Endothelial cell of umbilical vein (primary cell): Measurements from ENCODE around the gene NQO1. TPM values are rescaled to one million over a fixed set of nuclear protein-coding genes. Genes with fewer than 3 reads are reported as not detected.

Experiments used
- BruUV-seq: library from RNA; stranded (reverse); fragments of 400-500 nt; replicated peaks from 2 replicates; lab custom pipeline; 2021; lab: Mats Ljungman, UMichigan
- CTCF ChIA-PET: fragments of 300-600, 350-600 bp; sonication (Branson Sonifier 250); formaldehyde crosslinking; loops from one replicate; lab custom pipeline; 2021; ENCODE audit warnings: antibody characterized with exemption, inconsistent platforms; lab: Charles Lee
- POLR2A ChIA-PET: fragments of 300-600, 350-600 bp; sonication (Branson Sonifier 250); formaldehyde crosslinking; loops from one replicate; lab custom pipeline; 2021; ENCODE audit warnings: antibody characterized with exemption, inconsistent platforms; lab: Charles Lee
- DNase-seq: peaks from one replicate; pipeline ENCODE4 v3.0.0-alpha.2; 2011; ENCODE audit warnings: low read depth, low spot score
- FAIRE-seq: peaks from 2 replicates; lab custom pipeline; 2011; peaks lifted over from hg19 to GRCh38; lab: Jason Lieb, UNC
- H2AFZ ChIP-seq: 2 replicates; pipeline ENCODE4 v1.6.0; 2012; ENCODE audit warnings: low read depth, low read length, control low read depth, inconsistent platforms
- H3K27ac ChIP-seq: 2 replicates; pipeline ENCODE4 v1.5.1; 2011; ENCODE audit warnings: low read depth, mild to moderate bottlenecking, control low read depth, low read length, moderate library complexity; ENCODE audit not compliant: insufficient read depth
- H3K27me3 ChIP-seq, 2 experiments: 2 replicates each; pipeline versions ENCODE4 v1.6.0 to v1.6.1; 2011; ENCODE audit warnings: low read length in 2 of 2, mixed read lengths in 1 of 2; ENCODE audit not compliant: control insufficient read depth in 2 of 2, insufficient read depth in 2 of 2
- H3K36me3 ChIP-seq, 2 experiments: 2 replicates in 1 of 2; 3 replicates in 1 of 2; pipeline ENCODE4 v1.5.1; 2011; ENCODE audit warnings: low read length in 2 of 2, mild to moderate bottlenecking in 1 of 2, moderate library complexity in 1 of 2; ENCODE audit not compliant: control insufficient read depth in 2 of 2, insufficient read depth in 2 of 2; ENCODE audit errors: extremely low read depth in 1 of 2
- H3K4me1 ChIP-seq: 3 replicates; pipeline ENCODE4 v1.5.1; 2011; ENCODE audit warnings: mild to moderate bottlenecking, low read length; ENCODE audit not compliant: control insufficient read depth, insufficient read depth; ENCODE audit errors: extremely low read depth
- H3K4me2 ChIP-seq: 2 replicates; pipeline ENCODE4 v1.6.1; 2011; ENCODE audit warnings: low read length, control low read depth, mixed read lengths; ENCODE audit not compliant: insufficient read depth
- H3K4me3 ChIP-seq, 3 experiments: fragments of 200-600 bp in 1 of 3; sonication (generic), shearing (Covaris generic) in 1 of 3; replicated peaks in 1 of 3; 2 replicates each; pipeline ENCODE4 v1.5.1; 2011 to 2016; ENCODE audit warnings: control low read depth in 3 of 3, low read length in 3 of 3, mild to moderate bottlenecking in 2 of 3, inconsistent platforms in 1 of 3, low read depth in 1 of 3, moderate library complexity in 1 of 3; ENCODE audit not compliant: insufficient read depth in 1 of 3
- H3K79me2 ChIP-seq: 2 replicates; pipeline ENCODE4 v1.6.0; 2012; ENCODE audit warnings: low read length, inconsistent platforms; ENCODE audit not compliant: control insufficient read depth, insufficient read depth
- H3K9ac ChIP-seq: replicated peaks from 2 replicates; pipeline ENCODE3; 2011; ENCODE audit warnings: low read length, control low read depth; ENCODE audit not compliant: insufficient read depth; ENCODE audit errors: extremely low read depth
- H3K9me1 ChIP-seq: replicated peaks from 3 replicates; pipeline ENCODE4 v1.6.0; 2011; ENCODE audit warnings: mild to moderate bottlenecking, low read length; ENCODE audit not compliant: control insufficient read depth, insufficient read depth; ENCODE audit errors: extremely low read depth
- H3K9me3 ChIP-seq: replicated peaks from 2 replicates; pipeline ENCODE4 v1.5.1; 2012; ENCODE audit warnings: low read length, inconsistent platforms; ENCODE audit not compliant: control insufficient read depth, insufficient read depth
- H4K20me1 ChIP-seq: replicated peaks from 2 replicates; pipeline ENCODE3; 2011; ENCODE audit warnings: mild to moderate bottlenecking, low read length; ENCODE audit not compliant: control insufficient read depth, insufficient read depth; ENCODE audit errors: extremely low read depth
- CTCF ChIP-seq, 2 donors: IDR thresholded peaks; 1 replicate in 1 of 2; 2 replicates in 1 of 2; pipeline ENCODE4 v1.5.1; 2011; ENCODE audit warnings: low read length in 2 of 2, mild to moderate bottlenecking in 2 of 2, moderate library complexity in 2 of 2, control low read depth in 1 of 2, inconsistent platforms in 1 of 2, low read depth in 1 of 2; ENCODE audit not compliant: insufficient read depth in 1 of 2; ENCODE audit errors: extremely low read depth in 1 of 2
- EZH2 ChIP-seq: IDR thresholded peaks from 2 replicates; pipeline ENCODE4 v1.6.1; 2012; ENCODE audit warnings: borderline replicate concordance, low read depth, mild to moderate bottlenecking, moderate library complexity, low read length, inconsistent platforms; ENCODE audit not compliant: severe bottlenecking
- FOS ChIP-seq: IDR thresholded peaks from 2 replicates; pipeline ENCODE4 v1.6.1; 2011; ENCODE audit warnings: mild to moderate bottlenecking, low read length, moderate library complexity, borderline replicate concordance; ENCODE audit not compliant: insufficient read depth
- GATA2 ChIP-seq: IDR thresholded peaks from 2 replicates; pipeline ENCODE4 v1.7.0; 2011; ENCODE audit warnings: low read depth, mild to moderate bottlenecking, moderate library complexity, mixed read lengths, low read length; ENCODE audit not compliant: insufficient read length, insufficient read depth
- JUN ChIP-seq: IDR thresholded peaks from 2 replicates; pipeline ENCODE4 v1.6.1; 2011; ENCODE audit warnings: borderline replicate concordance, low read depth; ENCODE audit not compliant: insufficient read length, insufficient read depth
- MAX ChIP-seq: IDR thresholded peaks from 2 replicates; pipeline ENCODE4 v1.6.1; 2011; ENCODE audit not compliant: insufficient read depth, insufficient read length
- MYC ChIP-seq: IDR thresholded peaks from one replicate; pipeline ENCODE4 v1.6.1; 2011; ENCODE audit warnings: mild to moderate bottlenecking, low read depth, low read length
- POLR2A ChIP-seq: IDR thresholded peaks from 2 replicates; pipeline ENCODE4 v1.6.1; 2012; ENCODE audit warnings: low read depth, mild to moderate bottlenecking, control low read depth, low read length
- POLR2AphosphoS5 ChIP-seq: IDR thresholded peaks from 2 replicates; pipeline ENCODE4 v1.6.1; 2012; ENCODE audit warnings: low read depth, mild to moderate bottlenecking, control low read depth, low read length, moderate library complexity; ENCODE audit not compliant: insufficient read depth
- dilution Hi-C: fragments of 300-500 bp; cut with MboI; formaldehyde crosslinking; loops from one replicate; pipeline ENCODE4 v1.15.0; 2019; ENCODE audit warnings: low sequenced_read_pairs; ENCODE audit not compliant: extremely low pct_ligation_motif_present
- intact Hi-C: fragments of 100-400 bp; cut with micrococcal nuclease; formaldehyde crosslinking; loops from one replicate; pipeline ENCODE4 v1.10.0; 2022
- polyA plus RNA-seq, 4 experiments: library from polyadenylated mRNA; depleted of rRNA in 3 of 4; stranded (reverse) in 3 of 4; unstranded in 1 of 4; fragments of >200 nt; gene quantifications; 2 replicates each; pipeline versions ENCODE4 v1.2.1 to v1.2.3, GENCODE V29; 2011 to 2012; ENCODE audit warnings: missing spikeins in 1 of 4
- total RNA-seq: library from RNA; stranded (reverse); gene quantifications from 2 replicates; pipeline ENCODE4 v1.2.3, GENCODE V29; 2021

The NQO1 gene
- total and polyA plus RNA-seq, 2 donors (not counting 3 experiments of a cell fraction or from before 2014, with no cell fraction given): 257 to 345 TPM

GRCh38 chr16:69660166-69660565, 66.2 kb downstream of the NQO1 start:
- intact Hi-C loops: loop anchor here (10.0 kb wide), 1 partner anchor 265 kb away; no protein-coding TSS in a partner anchor

More at GRCh38 chr16:69660166-69660565, 66.2 kb downstream of the NQO1 start:
- no peaks in the 10 kb centered on the region for H4K20me1 ChIP-seq
- peaks cover 6 to 8% of the 10 kb centered on the region in 2 experiments for H3K36me3 ChIP-seq
- H3K9me3 ChIP-seq: no peaks in the 10 kb centered on the region
- TF ChIP-seq POLR2AphosphoS5 (no peak), CTCF (IDR thresholded peaks at IDR 0.05; ENCODE audit: extremely low read depth in 1 of 2, insufficient read depth in 1 of 2, low read depth in 1 of 2, low read length in 2 of 2) (no peak), JUN (no peak), MAX (no peak), GATA2 (no peak), MYC (no peak), POLR2A (no peak), FOS (no peak), EZH2 (no peak)
- H3K27ac ChIP-seq: no peak overlapping the region
- H3K79me2 ChIP-seq: no peaks in the 10 kb centered on the region
- BruUV-seq: no TSS peak
- H2AFZ ChIP-seq: no peak overlapping the region
- CTCF ChIA-PET: interaction anchor here (1.1 kb wide), 1 partner anchor 262 kb away, joined by 3 read pairs; no protein-coding TSS in a partner anchor
- H3K9me1 ChIP-seq: no peaks in the 10 kb centered on the region
- H3K4me1 ChIP-seq: no peaks in the 10 kb centered on the region
- no peak overlapping the region for H3K4me2 ChIP-seq
- H3K27me3 ChIP-seq: no peaks in the 10 kb centered on the region
- no peak overlapping the region for H3K4me3 ChIP-seq
- FAIRE-seq (no peak), DNase-seq (no peak)
- POLR2A ChIA-PET: no interaction called here
- dilution Hi-C loops: no loop called here
- H3K9ac ChIP-seq: no peak overlapping the region

Other genes starting within 250 kb of the NQO1 start
- gene NFAT5, start 160.6 kb downstream of the NQO1 start, total RNA-seq: 42.0 and 49.5 TPM in 2 replicates
- 17.2 and 18.1 TPM in 2 replicates for gene NFAT5, start 160.6 kb downstream of the NQO1 start, polyA plus RNA-seq
- gene NOB1, start 28.4 kb upstream of the NQO1 start, total RNA-seq: 58.6 and 65.4 TPM in 2 replicates
- gene NOB1, start 28.4 kb upstream of the NQO1 start, polyA plus RNA-seq: 65.0 and 66.5 TPM in 2 replicates
- 43.0 and 44.9 TPM in 2 replicates for gene WWP2, start 35.8 kb upstream of the NQO1 start, total RNA-seq
- gene WWP2, start 35.8 kb upstream of the NQO1 start, polyA plus RNA-seq: 17.9 and 22.4 TPM in 2 replicates
- 0.46 and 0.51 TPM in 2 replicates for gene CLEC18A, start 224.8 kb upstream of the NQO1 start, total RNA-seq
- 0.35 and 0.65 TPM in 2 replicates for gene CLEC18A, start 224.8 kb upstream of the NQO1 start, polyA plus RNA-seq